ENCODE measurements around the gene ZEB2.

ZEB2 gene

DNA sequence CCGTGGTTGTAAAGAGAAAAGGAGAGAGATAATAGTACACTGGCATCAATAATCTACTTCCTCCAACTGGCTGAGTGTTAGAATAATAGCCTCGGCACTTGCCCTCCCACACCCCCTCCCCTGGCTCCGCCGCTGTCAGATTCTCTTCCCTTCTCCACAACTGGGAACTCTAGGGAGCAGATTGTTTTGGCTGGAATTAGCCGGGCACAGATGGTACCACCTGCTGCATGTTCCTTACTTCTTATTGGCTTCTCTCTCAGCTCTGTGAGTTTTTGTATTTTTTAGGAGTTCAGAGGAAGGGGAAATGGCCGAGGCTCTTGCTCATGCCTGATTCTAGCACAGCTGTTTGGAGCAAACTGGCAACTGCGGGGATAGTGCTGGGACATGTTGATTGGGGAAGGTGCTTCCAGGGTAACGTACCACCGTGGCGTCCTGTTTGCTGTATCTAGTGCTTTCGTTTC is 140.0 kb downstream of the ZEB2 start:
- Histone ChIP-seq H3K4me3 (replicated peaks; ENCODE audit: insufficient read depth, low read length) (no peak overlapping the region), H3K27me3 (ENCODE audit: insufficient read depth, poor library complexity, severe bottlenecking) (no peaks in the 10 kb centered on the region), H3K27ac (replicated peaks) (no peak overlapping the region)
- TF ChIP-seq, protein P1, sequence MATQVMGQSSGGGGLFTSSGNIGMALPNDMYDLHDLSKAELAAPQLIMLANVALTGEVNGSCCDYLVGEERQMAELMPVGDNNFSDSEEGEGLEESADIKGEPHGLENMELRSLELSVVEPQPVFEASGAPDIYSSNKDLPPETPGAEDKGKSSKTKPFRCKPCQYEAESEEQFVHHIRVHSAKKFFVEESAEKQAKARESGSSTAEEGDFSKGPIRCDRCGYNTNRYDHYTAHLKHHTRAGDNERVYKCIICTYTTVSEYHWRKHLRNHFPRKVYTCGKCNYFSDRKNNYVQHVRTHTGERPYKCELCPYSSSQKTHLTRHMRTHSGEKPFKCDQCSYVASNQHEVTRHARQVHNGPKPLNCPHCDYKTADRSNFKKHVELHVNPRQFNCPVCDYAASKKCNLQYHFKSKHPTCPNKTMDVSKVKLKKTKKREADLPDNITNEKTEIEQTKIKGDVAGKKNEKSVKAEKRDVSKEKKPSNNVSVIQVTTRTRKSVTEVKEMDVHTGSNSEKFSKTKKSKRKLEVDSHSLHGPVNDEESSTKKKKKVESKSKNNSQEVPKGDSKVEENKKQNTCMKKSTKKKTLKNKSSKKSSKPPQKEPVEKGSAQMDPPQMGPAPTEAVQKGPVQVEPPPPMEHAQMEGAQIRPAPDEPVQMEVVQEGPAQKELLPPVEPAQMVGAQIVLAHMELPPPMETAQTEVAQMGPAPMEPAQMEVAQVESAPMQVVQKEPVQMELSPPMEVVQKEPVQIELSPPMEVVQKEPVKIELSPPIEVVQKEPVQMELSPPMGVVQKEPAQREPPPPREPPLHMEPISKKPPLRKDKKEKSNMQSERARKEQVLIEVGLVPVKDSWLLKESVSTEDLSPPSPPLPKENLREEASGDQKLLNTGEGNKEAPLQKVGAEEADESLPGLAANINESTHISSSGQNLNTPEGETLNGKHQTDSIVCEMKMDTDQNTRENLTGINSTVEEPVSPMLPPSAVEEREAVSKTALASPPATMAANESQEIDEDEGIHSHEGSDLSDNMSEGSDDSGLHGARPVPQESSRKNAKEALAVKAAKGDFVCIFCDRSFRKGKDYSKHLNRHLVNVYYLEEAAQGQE (IDR thresholded peaks at IDR 0.05; ENCODE audit: insufficient replicate concordance, low read depth), result no peak
- no peak for TF ChIP-seq POLR2AphosphoS5 (IDR thresholded peaks at IDR 0.05; ENCODE audit: low read depth)
- TF ChIP-seq GABPA (IDR thresholded peaks at IDR 0.05; ENCODE audit: low read depth), result no peak
- TF ChIP-seq, protein P2, sequence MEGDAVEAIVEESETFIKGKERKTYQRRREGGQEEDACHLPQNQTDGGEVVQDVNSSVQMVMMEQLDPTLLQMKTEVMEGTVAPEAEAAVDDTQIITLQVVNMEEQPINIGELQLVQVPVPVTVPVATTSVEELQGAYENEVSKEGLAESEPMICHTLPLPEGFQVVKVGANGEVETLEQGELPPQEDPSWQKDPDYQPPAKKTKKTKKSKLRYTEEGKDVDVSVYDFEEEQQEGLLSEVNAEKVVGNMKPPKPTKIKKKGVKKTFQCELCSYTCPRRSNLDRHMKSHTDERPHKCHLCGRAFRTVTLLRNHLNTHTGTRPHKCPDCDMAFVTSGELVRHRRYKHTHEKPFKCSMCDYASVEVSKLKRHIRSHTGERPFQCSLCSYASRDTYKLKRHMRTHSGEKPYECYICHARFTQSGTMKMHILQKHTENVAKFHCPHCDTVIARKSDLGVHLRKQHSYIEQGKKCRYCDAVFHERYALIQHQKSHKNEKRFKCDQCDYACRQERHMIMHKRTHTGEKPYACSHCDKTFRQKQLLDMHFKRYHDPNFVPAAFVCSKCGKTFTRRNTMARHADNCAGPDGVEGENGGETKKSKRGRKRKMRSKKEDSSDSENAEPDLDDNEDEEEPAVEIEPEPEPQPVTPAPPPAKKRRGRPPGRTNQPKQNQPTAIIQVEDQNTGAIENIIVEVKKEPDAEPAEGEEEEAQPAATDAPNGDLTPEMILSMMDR (IDR thresholded peaks at IDR 0.05; ENCODE audit: insufficient read depth, low read length), result no peak
- no peak for TF ChIP-seq SPI1 (IDR thresholded peaks at IDR 0.05; ENCODE audit: borderline replicate concordance, low read depth)
- DNase-seq (ENCODE audit: low read depth in 1 of 2, low spot score in 1 of 2), result no peak

DNA sequence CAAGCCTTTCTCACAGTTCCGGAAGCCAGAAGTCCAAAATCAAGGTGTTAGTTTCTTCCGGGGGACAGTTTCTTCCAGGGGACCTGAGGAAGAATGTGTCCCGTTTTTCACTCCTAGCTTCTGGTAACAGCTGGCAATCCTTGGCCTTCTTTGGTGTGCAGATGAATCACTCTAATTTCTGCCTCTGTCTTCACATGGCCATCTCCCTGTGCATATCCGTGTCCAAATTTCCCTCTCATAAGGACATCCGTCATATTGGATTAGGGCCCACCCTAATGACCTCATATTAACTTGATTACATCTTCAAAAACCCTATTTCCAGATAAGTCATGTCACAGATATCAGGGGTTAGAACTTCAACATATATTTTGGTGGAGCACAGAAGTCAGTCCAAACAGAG is 141.4 kb downstream of the ZEB2 start:
- Histone ChIP-seq H3K27ac (replicated peaks) (no peak overlapping the region), H3K27me3 (ENCODE audit: insufficient read depth, poor library complexity, severe bottlenecking) (no peaks in the 10 kb centered on the region), H3K4me3 (replicated peaks; ENCODE audit: insufficient read depth, low read length) (no peak overlapping the region)
- DNase-seq (ENCODE audit: low read depth in 1 of 2, low spot score in 1 of 2), result no peak
- no peak for TF ChIP-seq POLR2AphosphoS5 (IDR thresholded peaks at IDR 0.05; ENCODE audit: low read depth)

- H3K4me3 ChIP-seq (replicated peaks; ENCODE audit: insufficient read depth, low read length), result no peak overlapping the region
- TF ChIP-seq, protein P2 (IDR thresholded peaks at IDR 0.05; ENCODE audit: insufficient read depth, low read length), result no peak
- TF ChIP-seq GABPA (IDR thresholded peaks at IDR 0.05; ENCODE audit: low read depth) (no peak), SPI1 (IDR thresholded peaks at IDR 0.05; ENCODE audit: borderline replicate concordance, low read depth) (no peak), POLR2AphosphoS5 (IDR thresholded peaks at IDR 0.05; ENCODE audit: low read depth) (no peak)
- TF ChIP-seq, protein P1 (IDR thresholded peaks at IDR 0.05; ENCODE audit: insufficient replicate concordance, low read depth), result no peak
- H3K27me3 ChIP-seq (ENCODE audit: insufficient read depth, poor library complexity, severe bottlenecking), result no peaks in the 10 kb centered on the region
- H3K27ac ChIP-seq (replicated peaks), result no peak overlapping the region
- peak in 1 of 2 experiments; percentile 20 for DNase-seq (ENCODE audit: low read depth in 1 of 2, low spot score in 1 of 2)
Measured at GRCh38 chr2:144377914-144378313, 142.0 kb downstream of the ZEB2 start.

DNA sequence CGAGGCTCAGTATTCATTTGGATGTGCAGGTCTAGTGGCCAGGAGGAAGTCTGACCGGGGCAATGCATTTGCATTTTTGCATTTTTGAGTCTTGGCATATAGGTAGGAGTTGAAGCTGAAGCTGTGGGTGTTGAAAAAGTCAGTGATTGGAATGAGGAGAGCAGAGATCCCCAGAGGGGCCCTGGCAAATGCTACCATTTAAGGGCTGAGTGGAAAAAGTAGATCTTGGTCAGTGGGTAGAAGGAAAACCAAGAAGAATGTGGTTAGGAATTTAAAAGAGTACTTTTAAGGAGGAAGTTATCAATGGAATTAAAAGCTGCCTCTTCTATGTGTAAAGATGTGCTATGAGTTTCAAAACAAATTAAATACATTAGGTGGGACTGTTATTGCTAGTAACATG is 143.0 kb downstream of the ZEB2 start:
- H3K27ac ChIP-seq (replicated peaks), result no peak overlapping the region
- TF ChIP-seq, protein P1 (IDR thresholded peaks at IDR 0.05; ENCODE audit: insufficient replicate concordance, low read depth), result no peak
- TF ChIP-seq, protein P2 (IDR thresholded peaks at IDR 0.05; ENCODE audit: insufficient read depth, low read length), result no peak
- TF ChIP-seq POLR2AphosphoS5 (IDR thresholded peaks at IDR 0.05; ENCODE audit: low read depth), result no peak
- TF ChIP-seq SPI1 (IDR thresholded peaks at IDR 0.05; ENCODE audit: borderline replicate concordance, low read depth), result no peak
- no peak for TF ChIP-seq GABPA (IDR thresholded peaks at IDR 0.05; ENCODE audit: low read depth)
- no peak for DNase-seq (ENCODE audit: low read depth in 1 of 2, low spot score in 1 of 2)
- no peak overlapping the region for H3K4me3 ChIP-seq (replicated peaks; ENCODE audit: insufficient read depth, low read length)
- no peaks in the 10 kb centered on the region for H3K27me3 ChIP-seq (ENCODE audit: insufficient read depth, poor library complexity, severe bottlenecking)

Data from HL-60 (cell line).